ENCODE data around the gene ZNF77.
"Not testable (repeated sequence)": the region's sequence is repeated elsewhere in the genome, so short reads cannot be mapped to it uniquely, and the experiment has no call there.

ZNF77 gene

DNA sequence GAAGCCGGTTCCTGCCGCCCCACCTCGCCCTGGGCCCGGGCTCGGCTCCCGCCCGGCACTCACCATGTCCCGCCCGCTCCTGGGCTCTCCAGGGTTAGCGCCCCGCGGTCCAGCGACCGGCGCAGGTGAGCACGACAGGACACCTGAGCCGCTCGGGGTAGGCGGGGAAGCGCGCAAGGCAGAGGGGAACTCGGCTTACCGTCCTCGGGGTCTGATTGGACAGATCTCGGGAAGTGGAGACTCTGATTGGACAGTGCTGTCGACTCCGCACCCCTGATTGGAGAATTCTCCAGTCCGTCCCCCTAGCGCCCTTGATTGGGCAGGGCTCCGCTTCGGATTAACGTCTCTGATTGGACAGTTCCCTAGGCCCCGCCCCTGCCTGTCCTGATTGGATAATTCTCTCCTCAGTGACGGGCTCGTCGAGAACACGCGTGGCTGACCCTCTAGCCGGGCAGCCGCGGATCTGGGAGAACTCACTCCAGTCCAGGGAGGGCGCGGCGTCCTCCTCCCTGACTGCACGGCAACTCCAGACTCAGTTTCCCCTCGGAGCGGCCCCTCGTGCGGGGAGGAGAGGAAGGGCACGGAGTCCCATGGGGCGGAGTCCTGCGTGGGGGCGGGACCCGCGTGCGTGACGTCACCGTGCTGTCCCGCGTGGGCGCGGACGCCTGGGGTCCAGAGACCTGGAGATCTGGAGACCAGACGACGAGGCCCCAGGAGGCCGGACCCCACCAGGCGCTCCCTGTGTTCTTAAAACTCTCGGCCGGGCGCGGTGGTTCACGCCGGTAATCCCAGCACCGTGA lies at the start of gene ZNF77:
ZNF77 (minus strand) TSS at position 197 of the 800 bp plus-strand sequence; CDS start at position 66, 131 bp downstream.
- peak; percentile 99 for DNase-seq

DNA sequence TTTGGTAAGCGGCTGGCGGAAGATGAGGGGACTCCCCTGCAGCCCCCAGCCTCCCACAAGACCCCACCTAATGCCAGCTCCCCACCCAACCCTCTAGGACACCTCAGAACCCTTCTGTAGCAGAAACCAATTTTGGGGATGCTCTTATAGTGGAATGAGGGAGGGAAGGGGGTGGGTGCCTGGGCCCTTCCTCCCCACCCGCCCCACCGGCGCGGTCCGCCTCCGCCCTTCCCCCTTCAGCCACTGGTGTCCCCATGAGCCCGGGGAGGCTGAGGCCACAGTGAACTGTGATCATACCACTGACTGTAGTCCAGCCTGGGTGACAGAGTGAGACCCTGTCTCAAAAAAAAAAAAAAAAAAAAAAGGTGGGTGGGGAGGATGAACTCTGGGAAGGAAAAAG lies 48.8 kb upstream of the ZNF77 start:
- no peak for DNase-seq

DNA sequence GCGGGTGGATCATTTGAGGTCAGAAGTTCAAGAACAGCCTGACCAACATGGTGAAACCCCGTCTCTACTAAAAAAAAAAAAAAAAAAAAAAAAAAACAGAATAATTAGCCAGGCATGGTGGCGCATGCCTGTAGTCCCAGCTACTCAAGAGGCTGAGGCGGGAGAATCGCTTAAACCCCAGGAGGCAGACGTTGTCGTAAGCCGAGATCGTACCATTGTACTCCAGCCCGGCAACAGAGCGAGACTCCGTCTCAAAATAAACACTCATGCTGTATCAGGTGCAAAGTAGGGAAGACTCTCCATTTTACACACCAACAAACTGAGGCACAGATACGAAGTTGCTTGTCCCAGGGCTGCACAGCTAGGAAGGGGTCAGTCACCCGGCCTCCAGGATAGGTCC lies 48.2 kb upstream of the ZNF77 start:
- no peak for DNase-seq

DNA sequence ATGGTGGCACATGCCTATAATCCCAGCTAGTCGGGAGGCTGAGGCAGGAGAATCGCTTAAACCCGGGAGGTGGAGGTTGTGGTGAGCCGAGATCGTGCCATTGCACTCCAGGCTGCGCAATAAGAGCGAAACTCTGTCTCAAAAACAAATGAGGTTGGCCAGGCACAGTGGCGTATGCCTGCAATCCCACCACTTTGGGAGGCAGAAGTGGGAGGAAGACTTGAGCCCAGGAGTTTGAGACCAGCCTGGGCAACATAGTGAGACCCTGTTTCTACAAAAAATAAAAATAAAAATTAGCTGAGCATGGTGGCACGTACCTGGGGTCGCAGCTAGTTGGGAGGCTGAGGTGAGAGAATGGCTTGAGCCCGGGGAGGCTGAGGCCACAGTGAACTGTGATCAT lies 47.6 kb upstream of the ZNF77 start:
- DNase-seq: not testable (repeated sequence)

DNA sequence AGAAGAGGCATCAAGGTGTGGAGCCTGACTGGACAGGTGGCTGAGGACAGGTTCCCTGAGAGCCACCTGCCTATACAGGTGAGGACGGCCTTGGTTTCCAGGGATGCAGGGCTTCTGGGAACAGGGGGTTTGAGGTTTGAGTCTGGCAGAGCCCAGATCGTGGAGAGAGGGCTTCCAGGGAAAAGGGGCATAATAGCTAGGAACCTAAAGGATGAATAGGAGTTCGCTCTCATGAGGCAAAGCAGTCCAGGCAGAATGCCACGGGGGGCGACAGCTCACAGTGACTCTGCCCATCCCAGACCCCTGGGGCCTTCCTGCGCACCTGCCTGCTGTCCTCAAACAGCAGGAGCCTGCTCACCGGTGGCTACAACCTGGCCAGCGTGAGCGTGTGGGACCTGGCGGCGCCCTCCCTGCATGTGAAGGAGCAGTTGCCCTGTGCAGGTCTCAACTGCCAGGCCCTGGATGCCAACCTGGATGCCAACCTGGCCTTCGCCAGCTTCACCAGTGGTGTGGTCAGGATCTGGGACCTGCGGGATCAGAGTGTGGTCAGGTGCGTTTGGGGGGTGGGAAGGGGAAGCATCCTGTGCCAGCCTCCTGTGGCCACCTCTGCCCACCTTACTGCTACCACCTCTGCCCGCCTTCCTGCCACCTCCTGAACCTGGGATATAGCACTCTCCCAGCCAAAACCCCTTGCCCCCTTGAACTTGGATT lies 44.6 kb upstream of the ZNF77 start:
- no peak for DNase-seq

DNA sequence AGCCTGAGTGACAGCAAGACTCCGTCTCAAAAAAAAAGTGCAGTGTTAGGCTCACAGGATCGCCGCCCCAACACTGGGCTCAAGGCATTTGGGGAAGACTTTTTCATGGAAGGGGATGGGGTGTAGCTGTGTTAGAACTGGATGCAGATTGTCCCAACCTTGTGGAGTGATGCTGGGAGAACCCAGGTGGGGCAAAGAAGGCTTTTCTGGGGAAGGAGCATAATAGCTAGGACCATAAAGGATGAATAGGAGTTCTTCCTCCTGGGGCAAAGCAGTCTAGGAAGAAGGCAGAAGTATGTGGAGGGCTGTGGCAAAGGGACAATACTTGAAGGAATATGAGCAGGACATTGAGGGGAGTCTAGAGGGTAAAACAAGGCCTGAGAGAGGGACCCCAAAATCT lies 43.8 kb upstream of the ZNF77 start:
- DNase-seq: no peak

DNA sequence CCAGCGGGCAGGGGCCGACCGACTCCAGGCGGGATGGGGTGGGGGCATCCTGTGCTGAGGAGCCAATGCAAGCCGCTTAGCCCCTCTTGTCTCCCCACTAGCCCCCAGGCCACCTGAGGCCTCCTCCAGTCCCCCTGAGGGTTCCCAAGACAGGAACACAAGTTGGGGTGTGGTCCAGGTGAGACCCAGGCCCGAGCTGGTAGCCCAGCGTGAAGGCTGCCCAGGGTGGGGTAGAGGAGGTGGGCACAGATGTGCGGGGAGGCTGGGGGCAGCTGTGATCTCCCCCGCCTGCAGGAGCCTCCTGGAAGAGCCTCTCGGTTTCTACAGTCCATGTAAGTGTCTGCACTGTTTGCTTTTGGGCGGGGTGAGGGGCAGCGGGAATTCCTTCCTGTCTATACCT lies 43.0 kb upstream of the ZNF77 start:
- no peak for DNase-seq

DNA sequence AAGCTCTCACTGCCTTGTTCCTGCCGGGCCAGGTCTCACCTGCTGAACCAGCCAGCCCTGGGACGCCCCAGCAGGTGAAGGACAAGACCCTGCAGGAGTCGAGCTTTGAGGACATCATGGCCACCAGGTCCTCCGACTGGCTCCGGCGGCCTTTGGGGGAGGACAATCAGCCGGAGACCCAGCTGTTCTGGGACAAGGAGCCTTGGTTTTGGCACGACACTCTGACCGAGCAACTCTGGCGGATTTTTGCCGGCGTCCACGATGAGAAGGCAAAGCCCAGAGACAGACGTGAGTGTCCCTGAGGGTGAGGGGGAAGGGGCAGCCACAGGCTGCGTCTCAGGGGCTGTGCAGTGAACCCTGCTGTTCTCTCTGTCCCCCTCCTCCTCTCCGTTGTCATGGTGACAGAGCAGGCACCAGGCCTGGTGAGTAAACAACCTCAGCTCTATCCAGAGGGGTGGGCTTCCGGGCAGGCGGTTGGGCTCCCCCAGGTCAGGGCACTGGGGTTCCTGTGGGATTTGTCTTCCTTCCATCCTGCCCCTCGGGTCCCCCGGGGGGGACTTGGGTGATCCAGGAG lies 42.3 kb upstream of the ZNF77 start:
- no peak for DNase-seq

DNA sequence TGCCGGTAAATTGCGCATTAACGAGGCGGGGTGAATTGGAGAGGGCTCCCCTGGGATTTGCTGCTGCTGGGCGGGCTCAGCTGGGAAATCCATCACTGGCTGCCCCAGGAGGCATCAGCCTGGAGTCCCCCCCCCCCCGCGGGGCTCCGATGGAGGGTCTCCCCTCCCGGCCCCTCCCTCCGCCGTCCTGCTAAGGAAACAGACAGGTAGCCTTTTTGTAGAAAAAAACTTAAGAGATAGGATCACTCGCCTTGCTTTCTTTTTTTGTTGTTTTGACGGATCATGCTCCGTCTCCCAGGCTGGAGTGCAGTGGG lies 39.4 kb upstream of the ZNF77 start:
- no peak for DNase-seq

DNA sequence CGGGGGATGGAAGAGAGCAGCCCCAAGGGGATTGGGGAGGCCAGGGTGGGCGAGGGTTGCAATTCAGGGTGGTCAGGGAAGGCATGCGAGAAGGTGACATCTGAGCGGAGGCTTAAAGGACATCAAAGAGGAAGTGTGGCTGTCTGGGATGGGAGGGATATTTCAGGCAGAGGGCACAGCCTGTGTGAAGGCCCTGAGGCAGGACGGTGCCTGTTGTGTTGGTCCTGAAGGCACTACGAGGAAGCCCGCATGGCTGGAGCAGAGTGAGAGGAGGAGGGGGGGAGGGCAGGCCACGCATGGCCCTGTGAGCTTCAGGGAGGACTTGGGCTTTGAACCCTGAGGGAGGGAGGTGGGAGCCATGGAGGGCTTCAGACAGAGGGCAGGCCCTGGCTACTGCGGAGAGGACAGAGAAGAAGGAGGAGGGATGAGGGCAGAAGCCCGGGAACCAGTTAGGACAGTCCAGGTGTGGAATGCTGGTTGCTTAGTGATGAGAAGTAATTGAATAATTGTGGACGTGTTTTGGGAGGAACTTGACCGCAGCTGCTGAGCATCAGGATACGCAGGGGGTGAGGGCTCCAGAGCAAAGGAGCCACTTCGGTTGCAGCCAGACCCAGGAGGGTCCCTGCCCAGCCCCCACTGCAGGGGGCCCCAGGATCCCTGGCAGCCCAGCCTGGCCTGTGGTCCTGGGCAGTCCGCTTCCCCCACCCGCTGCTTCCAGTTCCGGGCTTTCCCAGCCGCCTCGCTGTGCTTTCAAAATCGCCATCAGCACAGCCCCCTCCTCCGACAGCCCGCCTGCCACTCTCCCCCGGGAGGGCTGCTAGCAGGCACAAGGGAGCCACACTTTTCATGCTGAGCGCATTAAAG lies 38.8 kb upstream of the ZNF77 start:
- no peak for DNase-seq

DNA sequence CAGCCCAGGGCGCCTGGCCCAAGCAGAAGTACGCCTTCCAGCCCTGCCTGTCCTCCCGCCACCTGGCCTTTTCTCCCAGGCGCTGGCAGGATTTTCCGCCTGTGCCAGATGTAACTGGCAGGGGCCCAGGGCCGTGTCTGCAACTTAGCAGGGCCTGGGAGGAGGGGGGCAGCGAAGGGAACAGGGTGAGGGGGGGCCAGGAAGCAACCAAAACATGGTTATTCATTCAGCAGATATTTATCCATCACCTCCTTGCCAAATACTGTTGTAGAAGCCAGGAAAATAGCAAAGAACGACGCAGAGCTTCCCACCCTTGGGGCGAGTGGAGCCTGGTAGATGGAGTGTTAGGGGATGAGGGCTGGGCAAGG lies 38.2 kb upstream of the ZNF77 start:
- DNase-seq: no peak

DNA sequence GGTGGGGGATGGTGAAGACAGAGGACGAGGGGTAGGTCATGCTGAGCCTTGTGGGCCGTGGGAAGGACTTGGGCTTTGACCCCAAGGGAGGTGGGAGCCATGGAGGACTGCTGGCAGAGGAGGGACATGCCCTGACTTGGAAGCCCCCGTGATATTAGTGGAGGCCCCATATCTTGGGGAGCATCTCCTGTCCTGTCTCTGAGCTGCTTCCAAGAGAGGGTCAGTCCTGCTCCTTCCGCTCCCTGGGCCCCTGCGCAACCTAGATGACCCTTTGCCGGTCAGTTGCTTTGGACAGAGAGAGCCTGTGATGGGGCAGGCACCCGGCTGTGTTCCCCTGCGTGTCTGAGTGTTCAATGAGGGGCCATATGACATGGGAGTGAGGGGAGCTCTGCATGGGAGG lies 37.8 kb upstream of the ZNF77 start:
- DNase-seq: no peak

DNA sequence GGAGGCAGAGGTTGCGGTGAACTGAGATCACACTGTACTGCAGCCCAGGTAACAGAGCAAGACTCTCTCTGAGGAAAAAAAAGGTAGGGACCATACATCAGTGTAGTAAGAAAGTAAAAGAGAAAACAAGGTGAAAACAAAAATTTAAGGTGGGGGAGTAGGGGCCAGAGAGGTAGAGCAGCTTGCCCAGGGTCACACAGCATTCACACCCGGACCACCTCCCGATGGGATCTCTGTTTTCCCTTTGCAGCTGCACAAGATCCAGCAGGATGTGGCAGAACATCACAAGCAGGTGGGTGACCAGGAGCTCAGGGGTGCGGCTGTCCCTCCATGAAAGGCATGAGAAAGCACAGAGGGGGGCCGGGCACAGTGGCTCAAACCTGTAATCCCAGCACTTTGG lies 37.1 kb upstream of the ZNF77 start:
- DNase-seq: no peak

DNA sequence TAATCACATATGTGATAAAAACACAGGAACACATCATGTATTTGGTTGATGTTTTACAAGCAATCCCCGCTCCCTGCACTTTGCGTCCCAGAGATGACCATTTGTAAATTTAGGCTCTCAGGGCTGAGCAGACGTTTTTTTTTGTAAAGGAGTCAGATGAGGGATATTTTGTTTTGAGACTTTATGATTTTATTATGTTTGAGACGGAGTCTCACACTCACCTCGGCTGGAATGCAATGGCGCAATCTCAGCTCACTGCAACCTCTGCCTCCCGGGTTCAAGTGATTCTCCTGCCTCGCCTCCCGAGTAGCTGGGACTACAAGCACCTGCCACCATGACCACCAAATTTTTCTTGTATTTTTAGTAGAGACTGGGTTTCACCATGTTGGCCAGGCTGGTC lies 34.0 kb upstream of the ZNF77 start:
- no peak for DNase-seq

DNA sequence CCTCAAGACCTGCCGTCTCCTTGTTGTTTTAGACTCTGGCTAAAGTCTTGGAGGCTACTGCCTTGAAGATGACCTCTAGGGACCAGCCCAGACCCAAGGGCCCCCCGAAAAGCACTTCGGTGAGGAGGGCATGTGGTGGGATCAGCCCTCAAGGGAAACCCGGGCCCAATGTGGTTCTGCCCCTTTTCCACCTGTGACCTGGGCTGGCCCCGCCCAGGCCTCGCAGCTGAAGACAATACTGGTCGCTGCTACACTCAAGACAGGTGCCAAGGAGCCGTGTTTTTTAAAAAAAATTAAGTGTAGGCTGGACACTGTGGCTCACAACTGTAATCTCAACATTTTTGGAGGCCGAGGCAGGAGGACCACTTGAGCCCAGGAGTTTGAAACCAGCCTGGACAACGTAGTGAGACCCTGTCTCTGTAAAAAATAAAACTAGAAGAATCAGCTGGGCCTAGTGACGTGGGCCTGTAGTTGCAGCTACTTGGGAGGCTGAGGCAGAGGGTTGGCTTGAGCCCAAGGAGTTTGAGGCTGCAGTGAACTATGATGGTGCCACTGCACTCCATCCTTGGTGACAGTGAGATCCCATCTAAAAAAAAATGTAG lies 33.5 kb upstream of the ZNF77 start:
- DNase-seq: no peak

DNA sequence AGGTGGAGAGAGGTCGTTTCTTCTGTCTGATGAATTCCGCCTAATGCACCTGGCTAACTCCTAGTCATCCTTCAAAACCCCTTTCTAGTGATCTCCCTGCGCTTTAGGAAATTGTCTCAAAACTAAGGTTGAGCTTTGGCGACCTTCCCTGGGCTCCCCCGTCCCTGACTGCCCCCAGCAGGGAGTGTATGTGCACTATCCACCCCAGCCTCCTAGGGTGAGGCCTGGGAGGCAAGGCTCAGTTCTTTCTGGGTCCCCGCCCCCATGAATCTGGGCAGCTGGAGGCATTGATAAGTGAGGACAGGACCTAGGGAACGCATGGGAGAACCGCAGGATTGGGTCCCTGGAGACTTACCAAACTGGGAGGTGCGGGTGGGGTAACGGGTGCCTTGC lies 33.0 kb upstream of the ZNF77 start:
- no peak for DNase-seq

DNA sequence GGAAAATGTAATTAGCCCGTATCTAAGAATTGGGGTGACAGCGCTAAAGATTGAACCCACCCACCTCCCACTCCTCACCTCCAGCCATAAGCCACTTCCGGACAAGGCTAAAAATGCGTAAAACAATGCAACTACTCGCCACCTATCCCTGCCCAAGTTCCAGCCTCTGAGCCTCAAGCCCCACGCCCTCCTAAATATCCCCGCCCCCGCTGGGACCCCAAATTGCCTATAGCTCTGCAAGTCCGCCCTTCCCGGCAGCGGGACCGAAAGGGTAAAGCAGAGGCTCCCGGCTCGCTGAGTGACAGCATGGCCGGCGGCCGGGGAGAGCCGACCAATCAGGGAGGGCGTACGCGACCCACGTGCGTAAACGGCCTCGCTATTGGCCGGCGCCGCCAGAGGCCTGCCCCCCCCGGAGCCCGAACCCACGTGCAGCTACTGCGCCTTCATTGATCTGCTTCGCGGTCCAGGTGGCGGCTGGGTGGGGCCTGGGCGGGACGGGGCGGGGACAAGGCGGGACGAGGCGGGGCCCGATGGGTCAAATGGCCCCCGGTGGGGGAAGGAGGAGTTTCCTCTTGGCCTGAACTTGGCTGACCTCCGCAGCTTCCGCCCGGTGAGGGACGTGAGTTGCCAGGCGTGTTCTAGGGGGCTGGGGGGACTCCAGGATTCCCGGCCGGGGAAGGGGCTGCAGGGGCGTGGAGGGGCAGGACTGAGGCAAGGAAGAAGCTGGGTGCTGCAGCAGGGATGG lies 32.4 kb upstream of the ZNF77 start, which contains the start of gene TLE6:
TLE6 (plus strand) TSS at position 564 of the 745 bp plus-strand sequence. CDS start 670 bp downstream, outside the sequence.
- peak; percentile 97 for DNase-seq

DNA sequence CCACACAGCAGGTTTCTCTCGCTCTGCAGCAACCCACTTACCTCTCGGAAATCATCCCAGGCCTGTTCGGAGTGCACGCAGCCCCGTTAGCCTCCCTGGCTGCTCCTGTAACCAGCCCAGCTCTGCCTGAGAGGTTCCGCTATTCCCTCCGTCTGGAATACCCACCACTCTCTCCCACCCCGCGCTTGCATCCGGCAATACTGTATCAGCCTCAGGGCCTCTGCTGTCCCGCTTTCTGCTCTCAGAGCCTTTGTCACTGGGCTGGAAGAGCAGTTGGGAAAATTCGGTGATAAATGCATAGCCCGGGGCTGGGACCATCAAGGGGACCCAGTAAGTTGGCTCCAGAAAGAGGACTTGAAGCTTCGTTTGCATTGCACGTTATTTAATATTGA lies 31.8 kb upstream of the ZNF77 start:
- no peak for DNase-seq

DNA sequence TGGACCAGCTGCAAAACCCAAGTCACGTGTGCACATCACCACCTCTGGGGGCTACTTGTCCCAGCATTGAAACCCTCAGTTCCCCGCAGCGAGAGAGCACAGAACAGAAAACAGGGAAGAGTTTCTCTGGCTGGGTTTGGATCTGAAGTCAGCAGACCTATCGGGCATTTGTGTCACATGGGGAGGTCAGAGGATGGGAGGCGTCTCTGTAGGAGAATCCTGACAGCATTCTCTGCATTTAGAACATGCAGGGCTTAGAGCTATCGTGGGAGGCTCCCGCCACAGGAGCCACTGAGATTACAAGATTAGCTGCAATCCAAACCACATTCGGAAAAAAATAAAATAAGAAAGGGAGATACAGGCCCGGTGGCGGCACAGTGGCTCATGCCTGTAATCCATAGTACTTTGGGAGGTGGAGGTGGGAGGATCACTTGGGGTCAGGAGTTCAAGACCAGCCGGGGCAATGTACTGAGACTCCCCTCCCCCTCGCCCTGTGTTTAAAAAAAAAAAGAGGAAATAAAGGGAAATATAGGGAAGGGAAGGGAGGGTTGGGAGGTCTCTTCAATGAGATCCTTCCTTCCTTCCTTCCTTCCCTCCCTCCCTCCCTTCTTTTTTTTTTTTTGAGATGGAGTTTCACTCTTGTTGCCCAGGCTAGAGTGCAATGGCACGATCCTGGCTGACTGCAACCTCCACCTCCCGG lies 29.7 kb upstream of the ZNF77 start:
- DNase-seq: no peak

DNA sequence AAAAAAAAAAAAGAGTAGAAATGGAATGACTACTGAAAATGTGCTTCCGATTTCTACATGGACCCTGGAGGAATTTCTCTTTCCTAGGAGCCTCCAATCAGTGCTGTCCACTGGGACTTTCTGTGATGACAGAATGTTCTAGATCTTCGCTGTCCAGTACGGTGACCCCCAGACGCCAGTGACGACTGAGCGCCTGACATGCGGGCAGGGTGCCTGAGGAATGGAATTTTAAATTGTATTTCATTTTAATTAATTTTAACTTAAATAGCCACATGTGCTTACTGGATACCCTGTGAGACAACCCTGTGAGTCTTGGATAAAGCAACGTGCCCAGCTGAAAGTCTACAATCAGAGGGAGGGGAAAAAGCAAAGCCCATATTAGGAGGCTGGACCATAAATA lies 28.5 kb upstream of the ZNF77 start:
- DNase-seq: no peak

DNA sequence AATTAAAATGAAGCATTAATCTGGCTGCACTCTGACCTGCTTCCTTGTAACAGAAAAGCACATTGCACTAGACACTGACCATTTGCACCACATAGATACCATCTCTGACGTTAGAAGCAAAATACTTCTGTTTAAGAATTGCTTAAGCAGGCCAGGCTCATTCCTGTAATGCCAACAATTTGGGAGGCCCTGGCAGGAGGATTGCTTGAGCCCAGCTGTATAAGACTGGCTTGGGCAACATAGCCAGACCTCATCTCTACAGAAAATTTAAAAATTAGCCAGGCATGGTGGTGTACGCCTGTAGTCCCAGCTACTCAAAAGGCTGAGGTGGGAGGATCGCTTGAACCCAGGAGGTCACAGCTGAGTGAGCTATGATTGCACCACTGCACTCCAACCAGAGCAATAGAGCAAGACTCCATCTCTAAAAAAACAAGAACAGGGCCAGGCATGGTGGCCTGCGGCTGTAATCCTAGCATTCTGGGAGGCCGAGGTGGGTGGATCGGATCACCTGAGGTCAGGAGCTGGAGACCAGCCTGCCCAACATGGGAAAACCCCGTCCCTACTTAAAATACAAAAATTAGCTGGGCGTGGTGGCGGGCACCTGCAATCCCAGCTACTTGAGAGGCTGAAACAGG lies 25.5 kb upstream of the ZNF77 start:
- DNase-seq: no peak

Measured in activated effector memory CD4-positive, alpha-beta T cell treated with anti-CD3 and anti-CD28 coated beads, Interleukin-2, amount 50 U/mL, for 16 hours (primary cell).